ENCODE results near the gene PSMB5. TPM values are rescaled to one million over a fixed set of nuclear protein-coding genes. Genes with fewer than 3 reads are reported as not detected.

Gene PSMB5
- total and polyA plus RNA-seq, 2 of the 13 experiments (the other 11 are each of a cell fraction or from before 2014, with no cell fraction given) = 705 to 871 TPM

DNA sequence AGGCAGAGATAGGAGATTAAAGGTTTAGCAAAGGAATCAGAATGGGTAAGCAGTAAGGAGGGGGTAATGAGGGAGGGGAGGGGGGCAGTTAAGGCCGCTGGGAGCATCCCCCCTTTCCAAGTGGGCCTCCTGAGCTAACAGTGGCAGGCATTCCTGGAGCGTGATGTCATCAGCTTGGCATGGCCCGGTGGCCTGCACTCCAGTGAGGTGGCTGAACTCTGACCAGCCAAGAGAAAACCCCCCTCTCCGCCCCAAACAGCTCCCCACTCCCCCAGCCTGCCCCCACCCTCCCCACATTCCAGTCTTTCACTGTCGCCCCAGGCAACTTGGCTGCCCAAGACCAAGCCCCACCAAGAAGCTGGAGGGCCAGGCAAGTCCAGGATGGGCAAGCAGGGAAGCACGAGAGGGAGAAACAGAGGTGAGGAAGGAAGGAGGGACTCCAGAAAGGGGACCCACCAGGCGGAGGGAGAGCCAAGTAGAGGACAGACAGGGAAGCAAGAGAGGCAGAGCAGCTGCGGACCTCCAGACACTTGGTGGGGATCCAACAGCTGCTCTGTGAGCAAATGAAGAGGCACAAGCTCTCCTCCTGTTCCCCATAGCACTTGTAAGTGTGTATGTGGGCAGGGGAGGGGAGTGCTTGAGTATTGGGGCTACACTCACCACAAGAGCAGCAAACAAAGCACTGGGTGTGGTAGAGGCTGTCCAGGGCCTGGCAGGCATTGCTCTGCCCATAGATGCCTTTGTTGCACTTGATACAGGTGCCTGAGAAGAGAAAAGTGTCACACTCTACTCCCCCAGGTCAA is 56.8 kb downstream of the PSMB5 start (continued):
- TF ChIP-seq, protein P1, sequence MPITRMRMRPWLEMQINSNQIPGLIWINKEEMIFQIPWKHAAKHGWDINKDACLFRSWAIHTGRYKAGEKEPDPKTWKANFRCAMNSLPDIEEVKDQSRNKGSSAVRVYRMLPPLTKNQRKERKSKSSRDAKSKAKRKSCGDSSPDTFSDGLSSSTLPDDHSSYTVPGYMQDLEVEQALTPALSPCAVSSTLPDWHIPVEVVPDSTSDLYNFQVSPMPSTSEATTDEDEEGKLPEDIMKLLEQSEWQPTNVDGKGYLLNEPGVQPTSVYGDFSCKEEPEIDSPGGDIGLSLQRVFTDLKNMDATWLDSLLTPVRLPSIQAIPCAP (CRISPR knock-in tag; IDR thresholded peaks at IDR 0.05; ENCODE audit: low read depth) = peak; percentile 54; the same call in 1 of the 2 replicates
- TF ChIP-seq, protein P2, sequence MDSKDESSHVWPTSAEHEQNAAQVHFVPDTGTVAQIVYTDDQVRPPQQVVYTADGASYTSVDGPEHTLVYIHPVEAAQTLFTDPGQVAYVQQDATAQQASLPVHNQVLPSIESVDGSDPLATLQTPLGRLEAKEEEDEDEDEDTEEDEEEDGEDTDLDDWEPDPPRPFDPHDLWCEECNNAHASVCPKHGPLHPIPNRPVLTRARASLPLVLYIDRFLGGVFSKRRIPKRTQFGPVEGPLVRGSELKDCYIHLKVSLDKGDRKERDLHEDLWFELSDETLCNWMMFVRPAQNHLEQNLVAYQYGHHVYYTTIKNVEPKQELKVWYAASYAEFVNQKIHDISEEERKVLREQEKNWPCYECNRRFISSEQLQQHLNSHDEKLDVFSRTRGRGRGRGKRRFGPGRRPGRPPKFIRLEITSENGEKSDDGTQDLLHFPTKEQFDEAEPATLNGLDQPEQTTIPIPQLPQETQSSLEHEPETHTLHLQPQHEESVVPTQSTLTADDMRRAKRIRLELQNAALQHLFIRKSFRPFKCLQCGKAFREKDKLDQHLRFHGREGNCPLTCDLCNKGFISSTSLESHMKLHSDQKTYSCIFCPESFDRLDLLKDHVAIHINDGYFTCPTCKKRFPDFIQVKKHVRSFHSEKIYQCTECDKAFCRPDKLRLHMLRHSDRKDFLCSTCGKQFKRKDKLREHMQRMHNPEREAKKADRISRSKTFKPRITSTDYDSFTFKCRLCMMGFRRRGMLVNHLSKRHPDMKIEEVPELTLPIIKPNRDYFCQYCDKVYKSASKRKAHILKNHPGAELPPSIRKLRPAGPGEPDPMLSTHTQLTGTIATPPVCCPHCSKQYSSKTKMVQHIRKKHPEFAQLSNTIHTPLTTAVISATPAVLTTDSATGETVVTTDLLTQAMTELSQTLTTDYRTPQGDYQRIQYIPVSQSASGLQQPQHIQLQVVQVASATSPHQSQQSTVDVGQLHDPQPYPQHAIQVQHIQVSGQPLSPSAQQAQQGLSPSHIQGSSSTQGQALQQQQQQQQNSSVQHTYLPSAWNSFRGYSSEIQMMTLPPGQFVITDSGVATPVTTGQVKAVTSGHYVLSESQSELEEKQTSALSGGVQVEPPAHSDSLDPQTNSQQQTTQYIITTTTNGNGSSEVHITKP (CRISPR knock-in tag; IDR thresholded peaks at IDR 0.05; ENCODE audit: low read depth) = peak; percentile 87
- TF ChIP-seq HMG20B (CRISPR knock-in tag; conservative IDR thresholded peaks at IDR 0.05) (peak; percentile 84), MAFK (conservative IDR thresholded peaks at IDR 0.05 in 1 of 2, IDR thresholded peaks at IDR 0.05 in 1 of 2; ENCODE audit: low read length in 2 of 2) (0 out of 4 replicates have a peak, but pooled peaks of 1 of the 2 experiments have one; percentile 15), MLLT10 (CRISPR knock-in tag; IDR thresholded peaks at IDR 0.05) (no peak), HMG20A (CRISPR knock-in tag; IDR thresholded peaks at IDR 0.05; ENCODE audit: borderline replicate concordance) (peak; percentile 92), PAX8 (CRISPR knock-in tag; IDR thresholded peaks at IDR 0.05; ENCODE audit: borderline replicate concordance) (peak; percentile 99), MTA3 (CRISPR knock-in tag; IDR thresholded peaks at IDR 0.05) (no peak), HDAC6 (IDR thresholded peaks at IDR 0.05; ENCODE audit: low read depth, low read length) (no peak), DNMT1 (CRISPR knock-in tag; IDR thresholded peaks at IDR 0.05) (peak; percentile 3; the same call in 1 of the 2 replicates)
- TF ChIP-seq, protein P3, sequence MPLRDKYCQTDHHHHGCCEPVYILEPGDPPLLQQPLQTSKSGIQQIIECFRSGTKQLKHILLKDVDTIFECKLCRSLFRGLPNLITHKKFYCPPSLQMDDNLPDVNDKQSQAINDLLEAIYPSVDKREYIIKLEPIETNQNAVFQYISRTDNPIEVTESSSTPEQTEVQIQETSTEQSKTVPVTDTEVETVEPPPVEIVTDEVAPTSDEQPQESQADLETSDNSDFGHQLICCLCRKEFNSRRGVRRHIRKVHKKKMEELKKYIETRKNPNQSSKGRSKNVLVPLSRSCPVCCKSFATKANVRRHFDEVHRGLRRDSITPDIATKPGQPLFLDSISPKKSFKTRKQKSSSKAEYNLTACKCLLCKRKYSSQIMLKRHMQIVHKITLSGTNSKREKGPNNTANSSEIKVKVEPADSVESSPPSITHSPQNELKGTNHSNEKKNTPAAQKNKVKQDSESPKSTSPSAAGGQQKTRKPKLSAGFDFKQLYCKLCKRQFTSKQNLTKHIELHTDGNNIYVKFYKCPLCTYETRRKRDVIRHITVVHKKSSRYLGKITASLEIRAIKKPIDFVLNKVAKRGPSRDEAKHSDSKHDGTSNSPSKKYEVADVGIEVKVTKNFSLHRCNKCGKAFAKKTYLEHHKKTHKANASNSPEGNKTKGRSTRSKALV (CRISPR knock-in tag; IDR thresholded peaks at IDR 0.05) = no peak
- TF ChIP-seq, protein P4, sequence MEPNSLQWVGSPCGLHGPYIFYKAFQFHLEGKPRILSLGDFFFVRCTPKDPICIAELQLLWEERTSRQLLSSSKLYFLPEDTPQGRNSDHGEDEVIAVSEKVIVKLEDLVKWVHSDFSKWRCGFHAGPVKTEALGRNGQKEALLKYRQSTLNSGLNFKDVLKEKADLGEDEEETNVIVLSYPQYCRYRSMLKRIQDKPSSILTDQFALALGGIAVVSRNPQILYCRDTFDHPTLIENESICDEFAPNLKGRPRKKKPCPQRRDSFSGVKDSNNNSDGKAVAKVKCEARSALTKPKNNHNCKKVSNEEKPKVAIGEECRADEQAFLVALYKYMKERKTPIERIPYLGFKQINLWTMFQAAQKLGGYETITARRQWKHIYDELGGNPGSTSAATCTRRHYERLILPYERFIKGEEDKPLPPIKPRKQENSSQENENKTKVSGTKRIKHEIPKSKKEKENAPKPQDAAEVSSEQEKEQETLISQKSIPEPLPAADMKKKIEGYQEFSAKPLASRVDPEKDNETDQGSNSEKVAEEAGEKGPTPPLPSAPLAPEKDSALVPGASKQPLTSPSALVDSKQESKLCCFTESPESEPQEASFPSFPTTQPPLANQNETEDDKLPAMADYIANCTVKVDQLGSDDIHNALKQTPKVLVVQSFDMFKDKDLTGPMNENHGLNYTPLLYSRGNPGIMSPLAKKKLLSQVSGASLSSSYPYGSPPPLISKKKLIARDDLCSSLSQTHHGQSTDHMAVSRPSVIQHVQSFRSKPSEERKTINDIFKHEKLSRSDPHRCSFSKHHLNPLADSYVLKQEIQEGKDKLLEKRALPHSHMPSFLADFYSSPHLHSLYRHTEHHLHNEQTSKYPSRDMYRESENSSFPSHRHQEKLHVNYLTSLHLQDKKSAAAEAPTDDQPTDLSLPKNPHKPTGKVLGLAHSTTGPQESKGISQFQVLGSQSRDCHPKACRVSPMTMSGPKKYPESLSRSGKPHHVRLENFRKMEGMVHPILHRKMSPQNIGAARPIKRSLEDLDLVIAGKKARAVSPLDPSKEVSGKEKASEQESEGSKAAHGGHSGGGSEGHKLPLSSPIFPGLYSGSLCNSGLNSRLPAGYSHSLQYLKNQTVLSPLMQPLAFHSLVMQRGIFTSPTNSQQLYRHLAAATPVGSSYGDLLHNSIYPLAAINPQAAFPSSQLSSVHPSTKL (CRISPR knock-in tag; IDR thresholded peaks at IDR 0.05) = peak; percentile 98
- TF ChIP-seq, protein P5, sequence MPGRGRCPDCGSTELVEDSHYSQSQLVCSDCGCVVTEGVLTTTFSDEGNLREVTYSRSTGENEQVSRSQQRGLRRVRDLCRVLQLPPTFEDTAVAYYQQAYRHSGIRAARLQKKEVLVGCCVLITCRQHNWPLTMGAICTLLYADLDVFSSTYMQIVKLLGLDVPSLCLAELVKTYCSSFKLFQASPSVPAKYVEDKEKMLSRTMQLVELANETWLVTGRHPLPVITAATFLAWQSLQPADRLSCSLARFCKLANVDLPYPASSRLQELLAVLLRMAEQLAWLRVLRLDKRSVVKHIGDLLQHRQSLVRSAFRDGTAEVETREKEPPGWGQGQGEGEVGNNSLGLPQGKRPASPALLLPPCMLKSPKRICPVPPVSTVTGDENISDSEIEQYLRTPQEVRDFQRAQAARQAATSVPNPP (CRISPR knock-in tag; IDR thresholded peaks at IDR 0.05) = no peak
- TF ChIP-seq, protein P6, sequence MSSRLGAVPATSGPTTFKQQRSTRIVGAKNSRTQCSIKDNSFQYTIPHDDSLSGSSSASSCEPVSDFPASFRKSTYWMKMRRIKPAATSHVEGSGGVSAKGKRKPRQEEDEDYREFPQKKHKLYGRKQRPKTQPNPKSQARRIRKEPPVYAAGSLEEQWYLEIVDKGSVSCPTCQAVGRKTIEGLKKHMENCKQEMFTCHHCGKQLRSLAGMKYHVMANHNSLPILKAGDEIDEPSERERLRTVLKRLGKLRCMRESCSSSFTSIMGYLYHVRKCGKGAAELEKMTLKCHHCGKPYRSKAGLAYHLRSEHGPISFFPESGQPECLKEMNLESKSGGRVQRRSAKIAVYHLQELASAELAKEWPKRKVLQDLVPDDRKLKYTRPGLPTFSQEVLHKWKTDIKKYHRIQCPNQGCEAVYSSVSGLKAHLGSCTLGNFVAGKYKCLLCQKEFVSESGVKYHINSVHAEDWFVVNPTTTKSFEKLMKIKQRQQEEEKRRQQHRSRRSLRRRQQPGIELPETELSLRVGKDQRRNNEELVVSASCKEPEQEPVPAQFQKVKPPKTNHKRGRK (CRISPR knock-in tag; IDR thresholded peaks at IDR 0.05) = no peak
